HL-60 (cell line): Measurements from ENCODE around the gene ZFR2.
"Not testable (repeated sequence)": the region's sequence is repeated elsewhere in the genome, so short reads cannot be mapped to it uniquely, and the experiment has no call there.

ENCODE experiments used
- DNase-seq, 2 experiments: peaks; one replicate each; pipeline ENCODE4 v3.0.0-alpha.2; 2010 to 2020; ENCODE audit warnings: low read depth in 1 of 2, low spot score in 1 of 2
- H3K27ac ChIP-seq: fragments of 250-450 bp; sonication (Bioruptor Pico); replicated peaks from 2 replicates; pipeline ENCODE4 v1.5.1; 2020; ENCODE audit warnings: mild to moderate bottlenecking, moderate library complexity
- H3K27me3 ChIP-seq: fragments of 250-450 bp; sonication (Bioruptor Pico); 2 replicates; pipeline ENCODE4 v1.5.1; 2021; ENCODE audit warnings: mild to moderate bottlenecking, moderate library complexity; ENCODE audit not compliant: insufficient read depth, poor library complexity, severe bottlenecking
- H3K4me3 ChIP-seq: replicated peaks from 2 replicates; pipeline ENCODE4 v1.5.1; 2011; ENCODE audit warnings: mild to moderate bottlenecking, control low read depth, low read length; ENCODE audit not compliant: insufficient read depth
- GABPA ChIP-seq: IDR thresholded peaks from 2 replicates; pipeline ENCODE4 v1.6.1; 2012; ENCODE audit warnings: low read depth
- POLR2AphosphoS5 ChIP-seq: IDR thresholded peaks from 2 replicates; pipeline ENCODE4 v1.6.1; 2012; ENCODE audit warnings: low read depth
- SPI1 ChIP-seq: IDR thresholded peaks from 2 replicates; pipeline ENCODE4 v1.6.1; 2012; ENCODE audit warnings: low read depth, mild to moderate bottlenecking, borderline replicate concordance
- TF ChIP-seq, protein P1 (sequence below): IDR thresholded peaks from one replicate; pipeline ENCODE4 v1.5.1; 2011; ENCODE audit warnings: low read length, control low read depth, inconsistent platforms; ENCODE audit not compliant: insufficient read depth
- TF ChIP-seq, protein P2 (sequence below): IDR thresholded peaks from 2 replicates; pipeline ENCODE4 v1.6.1; 2012; ENCODE audit warnings: low read depth; ENCODE audit not compliant: insufficient replicate concordance

The ZFR2 gene

DNA sequence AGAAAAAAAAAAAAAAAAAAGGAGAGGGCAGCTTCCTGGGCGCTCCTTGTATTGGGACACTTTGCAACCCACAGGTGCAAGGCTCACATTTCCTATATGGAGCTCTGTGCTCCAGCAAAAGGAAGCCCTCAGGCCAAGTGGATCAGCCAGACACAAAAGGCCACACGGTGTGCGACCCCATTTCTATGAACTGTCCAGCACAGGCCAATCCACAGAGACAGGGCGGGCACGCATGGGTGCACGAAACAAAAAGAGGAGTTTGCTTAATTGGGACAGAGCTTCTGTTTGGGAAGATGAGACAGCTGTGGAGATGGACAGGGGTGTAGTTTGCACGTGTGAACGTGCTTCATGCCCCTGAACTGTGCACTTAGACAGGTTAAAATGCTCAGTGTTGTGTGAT lies 51.1 kb downstream of the ZFR2 start:
- TF ChIP-seq, protein P1, sequence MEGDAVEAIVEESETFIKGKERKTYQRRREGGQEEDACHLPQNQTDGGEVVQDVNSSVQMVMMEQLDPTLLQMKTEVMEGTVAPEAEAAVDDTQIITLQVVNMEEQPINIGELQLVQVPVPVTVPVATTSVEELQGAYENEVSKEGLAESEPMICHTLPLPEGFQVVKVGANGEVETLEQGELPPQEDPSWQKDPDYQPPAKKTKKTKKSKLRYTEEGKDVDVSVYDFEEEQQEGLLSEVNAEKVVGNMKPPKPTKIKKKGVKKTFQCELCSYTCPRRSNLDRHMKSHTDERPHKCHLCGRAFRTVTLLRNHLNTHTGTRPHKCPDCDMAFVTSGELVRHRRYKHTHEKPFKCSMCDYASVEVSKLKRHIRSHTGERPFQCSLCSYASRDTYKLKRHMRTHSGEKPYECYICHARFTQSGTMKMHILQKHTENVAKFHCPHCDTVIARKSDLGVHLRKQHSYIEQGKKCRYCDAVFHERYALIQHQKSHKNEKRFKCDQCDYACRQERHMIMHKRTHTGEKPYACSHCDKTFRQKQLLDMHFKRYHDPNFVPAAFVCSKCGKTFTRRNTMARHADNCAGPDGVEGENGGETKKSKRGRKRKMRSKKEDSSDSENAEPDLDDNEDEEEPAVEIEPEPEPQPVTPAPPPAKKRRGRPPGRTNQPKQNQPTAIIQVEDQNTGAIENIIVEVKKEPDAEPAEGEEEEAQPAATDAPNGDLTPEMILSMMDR: no peak
- TF ChIP-seq POLR2AphosphoS5: no peak
- TF ChIP-seq, protein P2, sequence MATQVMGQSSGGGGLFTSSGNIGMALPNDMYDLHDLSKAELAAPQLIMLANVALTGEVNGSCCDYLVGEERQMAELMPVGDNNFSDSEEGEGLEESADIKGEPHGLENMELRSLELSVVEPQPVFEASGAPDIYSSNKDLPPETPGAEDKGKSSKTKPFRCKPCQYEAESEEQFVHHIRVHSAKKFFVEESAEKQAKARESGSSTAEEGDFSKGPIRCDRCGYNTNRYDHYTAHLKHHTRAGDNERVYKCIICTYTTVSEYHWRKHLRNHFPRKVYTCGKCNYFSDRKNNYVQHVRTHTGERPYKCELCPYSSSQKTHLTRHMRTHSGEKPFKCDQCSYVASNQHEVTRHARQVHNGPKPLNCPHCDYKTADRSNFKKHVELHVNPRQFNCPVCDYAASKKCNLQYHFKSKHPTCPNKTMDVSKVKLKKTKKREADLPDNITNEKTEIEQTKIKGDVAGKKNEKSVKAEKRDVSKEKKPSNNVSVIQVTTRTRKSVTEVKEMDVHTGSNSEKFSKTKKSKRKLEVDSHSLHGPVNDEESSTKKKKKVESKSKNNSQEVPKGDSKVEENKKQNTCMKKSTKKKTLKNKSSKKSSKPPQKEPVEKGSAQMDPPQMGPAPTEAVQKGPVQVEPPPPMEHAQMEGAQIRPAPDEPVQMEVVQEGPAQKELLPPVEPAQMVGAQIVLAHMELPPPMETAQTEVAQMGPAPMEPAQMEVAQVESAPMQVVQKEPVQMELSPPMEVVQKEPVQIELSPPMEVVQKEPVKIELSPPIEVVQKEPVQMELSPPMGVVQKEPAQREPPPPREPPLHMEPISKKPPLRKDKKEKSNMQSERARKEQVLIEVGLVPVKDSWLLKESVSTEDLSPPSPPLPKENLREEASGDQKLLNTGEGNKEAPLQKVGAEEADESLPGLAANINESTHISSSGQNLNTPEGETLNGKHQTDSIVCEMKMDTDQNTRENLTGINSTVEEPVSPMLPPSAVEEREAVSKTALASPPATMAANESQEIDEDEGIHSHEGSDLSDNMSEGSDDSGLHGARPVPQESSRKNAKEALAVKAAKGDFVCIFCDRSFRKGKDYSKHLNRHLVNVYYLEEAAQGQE: no peak
- TF ChIP-seq SPI1: no peak
- no peak for TF ChIP-seq GABPA
- H3K4me3 ChIP-seq: no peak overlapping the region
- peaks cover 6% of the 10 kb centered on the region for H3K27me3 ChIP-seq
- H3K27ac ChIP-seq: no peak overlapping the region
- no peak for DNase-seq

DNA sequence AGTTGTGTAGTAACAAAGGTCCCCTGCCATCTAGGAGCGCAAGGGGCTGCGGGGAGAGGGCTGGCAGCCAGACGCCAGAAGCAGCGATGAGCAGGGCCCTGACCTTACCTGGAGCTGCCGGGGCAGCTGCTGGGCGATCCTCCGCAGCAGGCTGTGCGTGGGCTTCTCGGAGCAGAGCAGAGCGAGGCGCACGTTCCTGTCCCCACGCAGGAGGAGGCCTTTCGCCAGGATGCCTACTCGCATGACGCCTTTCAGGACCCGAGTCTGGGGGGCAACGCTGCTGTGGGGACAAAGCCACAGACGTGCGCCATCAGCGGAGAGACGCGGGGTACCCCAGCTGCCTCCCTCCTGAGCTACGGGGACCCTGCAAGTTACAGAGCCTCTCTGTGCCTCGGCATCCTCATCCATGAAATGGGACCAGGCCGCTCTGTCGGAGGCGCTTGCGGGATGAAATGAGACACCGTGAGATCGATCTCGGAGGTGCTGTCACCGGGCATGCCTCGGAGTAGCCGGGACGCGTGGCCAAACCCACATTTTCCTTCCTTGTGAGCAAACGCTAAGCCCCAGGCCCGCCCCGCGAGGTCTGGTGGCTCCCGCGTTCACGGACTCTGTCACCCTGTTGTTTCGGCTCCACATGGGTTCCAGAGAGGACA lies 52.1 kb downstream of the ZFR2 start:
- Histone ChIP-seq H3K27ac (no peak overlapping the region), H3K27me3 (no peaks in the 10 kb centered on the region), H3K4me3 (no peak overlapping the region)
- DNase-seq: no peak
- TF ChIP-seq SPI1 (no peak), POLR2AphosphoS5 (no peak), GABPA (no peak)
- TF ChIP-seq, protein P2: no peak
- TF ChIP-seq, protein P1: no peak

- H3K27ac ChIP-seq, H3K27me3 ChIP-seq, DNase-seq, H3K4me3 ChIP-seq: not testable (repeated sequence)
These were observed 52.7 kb downstream of the ZFR2 start for GRCh38 chr19:3816148-3816547.

DNA sequence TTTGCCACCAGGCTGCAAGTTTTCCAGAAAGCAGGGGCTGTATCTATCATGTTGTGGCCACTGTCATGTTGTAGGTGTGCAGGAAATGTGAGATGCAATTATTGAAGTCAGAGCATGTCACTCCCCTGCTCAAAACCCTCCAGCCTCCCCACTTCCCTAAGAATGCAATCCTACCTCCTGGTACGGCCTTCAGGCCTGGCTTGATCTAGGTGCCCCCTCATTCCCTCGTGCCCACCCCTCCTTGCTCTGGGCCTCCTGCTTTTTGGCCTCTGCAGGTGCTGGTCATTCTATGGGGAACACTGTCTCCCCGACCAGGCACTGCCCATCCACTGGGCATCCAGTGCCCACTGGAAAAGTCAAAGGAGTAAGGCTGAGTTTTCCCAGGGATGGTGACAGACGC lies 54.2 kb downstream of the ZFR2 start:
- Histone ChIP-seq H3K27me3 (no peaks in the 10 kb centered on the region), H3K27ac (no peak overlapping the region), H3K4me3 (no peak overlapping the region)
- DNase-seq: no peak
- TF ChIP-seq, protein P1: no peak
- TF ChIP-seq POLR2AphosphoS5 (no peak), GABPA (no peak), SPI1 (no peak)
- TF ChIP-seq, protein P2: no peak
